LNCaP clone FGC (cell line): ENCODE data around the gene CNN1.
"Not testable (repeated sequence)": the region's sequence is repeated elsewhere in the genome, so short reads cannot be mapped to it uniquely, and the experiment has no call there.

Experiments used
- DNase-seq: peaks from one replicate; pipeline ENCODE4 v3.0.0-alpha.2; 2011; ENCODE audit warnings: low read depth
- H3K4me3 ChIP-seq: 2 replicates; pipeline ENCODE4 v1.5.1; 2011; ENCODE audit warnings: mild to moderate bottlenecking, low read depth, low read length, control low read depth
- TF ChIP-seq, protein P1 (sequence below): IDR thresholded peaks from 2 replicates; pipeline ENCODE4 v1.5.1; 2012; ENCODE audit warnings: mild to moderate bottlenecking; ENCODE audit not compliant: control insufficient read depth, insufficient read depth; ENCODE audit errors: extremely low read depth

CNN1 gene

DNA sequence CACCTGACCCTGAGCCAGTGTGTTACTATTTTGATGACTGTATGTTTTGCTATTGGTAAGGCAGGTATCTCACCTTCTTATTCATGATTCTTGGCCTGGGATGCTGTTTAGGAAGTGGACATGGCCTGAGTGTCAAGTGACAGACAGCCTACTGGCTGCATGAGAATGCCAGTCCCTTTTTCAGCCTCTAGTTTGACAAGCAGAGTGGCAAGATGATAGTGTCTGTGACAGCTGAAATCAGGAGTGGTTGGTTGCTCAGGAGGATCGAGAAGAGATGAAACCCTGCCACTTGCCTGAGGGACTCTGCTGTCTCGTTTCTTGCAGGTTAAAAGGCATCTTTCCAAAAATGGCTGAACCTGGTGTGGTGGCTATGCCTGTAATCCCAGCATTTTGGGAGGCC is 27.5 kb downstream of the CNN1 start:
- no peak for DNase-seq
- H3K4me3 ChIP-seq = no peak overlapping the region
- TF ChIP-seq, protein P1, sequence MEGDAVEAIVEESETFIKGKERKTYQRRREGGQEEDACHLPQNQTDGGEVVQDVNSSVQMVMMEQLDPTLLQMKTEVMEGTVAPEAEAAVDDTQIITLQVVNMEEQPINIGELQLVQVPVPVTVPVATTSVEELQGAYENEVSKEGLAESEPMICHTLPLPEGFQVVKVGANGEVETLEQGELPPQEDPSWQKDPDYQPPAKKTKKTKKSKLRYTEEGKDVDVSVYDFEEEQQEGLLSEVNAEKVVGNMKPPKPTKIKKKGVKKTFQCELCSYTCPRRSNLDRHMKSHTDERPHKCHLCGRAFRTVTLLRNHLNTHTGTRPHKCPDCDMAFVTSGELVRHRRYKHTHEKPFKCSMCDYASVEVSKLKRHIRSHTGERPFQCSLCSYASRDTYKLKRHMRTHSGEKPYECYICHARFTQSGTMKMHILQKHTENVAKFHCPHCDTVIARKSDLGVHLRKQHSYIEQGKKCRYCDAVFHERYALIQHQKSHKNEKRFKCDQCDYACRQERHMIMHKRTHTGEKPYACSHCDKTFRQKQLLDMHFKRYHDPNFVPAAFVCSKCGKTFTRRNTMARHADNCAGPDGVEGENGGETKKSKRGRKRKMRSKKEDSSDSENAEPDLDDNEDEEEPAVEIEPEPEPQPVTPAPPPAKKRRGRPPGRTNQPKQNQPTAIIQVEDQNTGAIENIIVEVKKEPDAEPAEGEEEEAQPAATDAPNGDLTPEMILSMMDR = no peak

DNA sequence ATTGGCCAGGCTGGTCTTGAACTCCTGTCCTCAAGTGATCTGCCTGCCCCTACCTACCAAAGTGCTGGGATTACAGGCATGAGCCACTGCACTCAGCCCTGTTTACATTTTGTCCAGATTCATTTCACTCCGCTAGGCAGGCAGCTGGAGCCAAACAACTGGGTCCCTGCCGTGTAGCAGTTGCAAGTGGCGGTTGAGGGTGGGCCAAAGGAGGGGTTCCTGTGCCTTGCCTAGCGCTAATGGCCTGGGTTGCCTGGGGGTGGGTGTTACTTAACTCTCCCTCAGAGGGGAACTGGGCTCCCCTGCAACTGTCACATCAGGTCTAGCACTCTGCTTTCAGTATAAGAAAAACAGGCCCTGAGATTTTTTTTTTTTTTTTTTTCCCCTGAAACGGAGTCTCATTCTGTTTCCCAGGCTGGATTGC is 31.4 kb downstream of the CNN1 start:
- no peak overlapping the region for H3K4me3 ChIP-seq
- TF ChIP-seq, protein P1 = no peak
- no peak for DNase-seq

DNA sequence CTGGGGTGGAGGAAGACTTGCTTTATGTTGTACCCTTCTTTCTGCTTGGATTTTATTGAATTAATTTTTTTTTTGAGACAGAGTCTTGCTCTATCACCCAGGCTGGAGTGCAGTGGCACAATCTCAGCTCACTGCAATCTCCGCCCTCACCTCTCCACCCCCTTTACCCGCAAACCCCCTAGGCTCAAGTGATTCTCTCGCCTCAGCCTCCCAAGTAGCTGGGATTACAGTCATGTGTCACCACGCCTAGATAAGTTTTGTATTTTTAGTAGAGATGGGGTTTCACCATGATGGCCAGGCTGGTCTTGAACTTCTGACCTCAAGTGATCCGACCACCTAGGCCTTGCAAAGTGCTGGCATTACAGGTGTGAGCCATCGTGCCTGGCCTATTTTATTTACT is 34.7 kb downstream of the CNN1 start:
- DNase-seq, H3K4me3 ChIP-seq: not testable (repeated sequence)

DNA sequence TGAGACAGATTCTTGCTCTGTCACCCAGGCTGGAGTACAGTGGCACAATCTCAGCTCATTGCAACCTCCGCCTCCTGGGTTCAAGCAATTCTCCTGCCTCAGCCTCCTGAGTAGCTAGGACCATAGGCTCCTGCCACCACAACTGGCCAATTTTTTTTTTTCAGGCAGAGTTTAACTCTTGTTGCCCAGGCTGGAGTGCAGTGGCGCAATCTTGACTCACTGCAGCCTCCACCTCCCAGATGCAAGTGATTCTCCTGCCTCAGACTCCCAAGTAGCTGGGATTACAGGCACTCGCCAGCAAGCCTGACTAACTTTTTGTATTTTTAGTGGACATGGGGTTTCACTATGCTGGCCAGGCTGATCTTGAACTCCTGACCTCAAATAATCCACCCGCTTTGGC is 35.1 kb downstream of the CNN1 start:
- not testable (repeated sequence) for DNase-seq, H3K4me3 ChIP-seq

DNA sequence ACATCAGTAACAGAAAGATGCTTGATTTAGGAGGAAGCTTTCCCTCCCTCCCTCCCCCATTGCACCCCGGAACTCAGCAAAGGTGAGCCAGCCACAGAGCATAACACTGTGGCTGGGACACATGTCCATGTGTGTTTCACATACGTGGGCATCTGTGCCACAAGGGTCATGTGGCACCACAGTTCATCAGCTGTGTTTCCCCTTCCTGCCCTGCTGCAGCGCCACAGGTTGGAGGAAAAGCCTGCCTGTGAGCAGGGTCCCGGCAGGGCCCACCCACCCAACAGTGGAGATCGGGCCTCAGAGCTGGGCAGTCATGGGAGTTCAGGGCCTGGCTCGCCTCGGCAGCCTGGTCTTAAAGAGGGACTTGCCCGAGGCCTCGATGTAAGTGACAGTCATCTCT is 36.0 kb downstream of the CNN1 start:
- DNase-seq = no peak
- no peak overlapping the region for H3K4me3 ChIP-seq
- TF ChIP-seq, protein P1 = no peak

DNA sequence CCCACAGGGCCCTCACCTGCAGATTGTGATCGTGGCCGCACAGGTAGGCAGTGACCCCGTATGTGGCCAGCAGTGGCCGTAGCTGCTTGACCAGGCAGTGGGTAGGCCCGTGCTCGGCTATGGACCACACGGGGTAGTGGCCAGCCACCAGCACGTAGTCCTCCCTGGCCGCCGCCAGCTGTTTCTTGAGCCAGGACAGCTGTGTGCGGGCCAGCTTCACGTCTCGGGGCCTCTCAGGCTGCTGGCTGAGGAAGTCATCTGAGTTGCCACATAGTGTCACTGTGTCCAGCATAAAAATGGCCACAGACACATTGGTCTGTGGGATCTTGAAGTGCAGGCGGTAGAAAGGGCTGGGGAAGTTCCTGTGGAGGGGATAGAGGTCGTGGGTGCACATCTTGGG is 37.6 kb downstream of the CNN1 start:
- no peak overlapping the region for H3K4me3 ChIP-seq
- TF ChIP-seq, protein P1 = no peak
- no peak for DNase-seq

DNA sequence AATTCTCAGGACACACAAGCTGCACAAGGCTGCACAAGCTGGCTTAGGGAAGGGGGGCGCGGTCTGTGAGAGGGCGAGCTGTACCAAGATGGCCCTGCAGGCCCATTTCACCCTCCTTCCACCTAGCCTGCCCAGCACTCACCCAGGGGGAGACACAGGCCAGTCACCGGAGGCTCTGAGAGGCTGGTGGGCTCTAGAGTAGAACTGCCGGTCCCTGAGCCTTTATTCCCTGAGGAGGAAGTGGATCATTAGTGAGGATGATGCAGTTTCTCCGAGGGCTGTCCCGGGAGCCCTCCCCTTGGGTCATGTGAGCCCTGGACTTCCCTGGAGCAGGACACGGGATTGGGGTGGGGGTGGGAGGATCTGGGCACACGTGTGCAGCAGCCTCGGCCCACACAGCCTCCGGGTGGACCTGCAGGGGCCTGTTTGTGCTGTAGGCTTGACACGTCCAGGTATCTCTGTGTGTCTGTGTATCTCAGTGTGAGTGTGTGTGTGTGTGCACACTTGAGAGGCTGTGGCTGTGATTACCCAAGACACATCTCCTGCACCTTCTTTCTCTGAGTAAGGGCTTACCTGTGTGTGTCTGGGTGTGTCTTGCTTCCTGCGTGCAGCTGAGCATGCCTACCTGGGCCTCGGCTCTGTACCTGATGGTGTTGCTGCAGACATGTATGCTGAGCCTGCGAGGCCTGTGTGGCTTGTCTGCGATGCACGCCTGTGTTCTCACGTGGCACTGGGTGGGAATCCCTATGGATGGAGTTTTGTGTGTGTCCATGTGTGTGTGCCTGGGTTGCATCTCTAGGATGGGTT is 39.0 kb downstream of the CNN1 start, which contains the start of gene ACP5:
Gene ACP5 (minus strand): TSS at position 195 of the 807 bp plus-strand sequence. CDS start 328 bp downstream, outside the sequence.
- no peak for DNase-seq
- TF ChIP-seq, protein P1 = no peak
- H3K4me3 ChIP-seq = no peak within 1 kb of the TSS

DNA sequence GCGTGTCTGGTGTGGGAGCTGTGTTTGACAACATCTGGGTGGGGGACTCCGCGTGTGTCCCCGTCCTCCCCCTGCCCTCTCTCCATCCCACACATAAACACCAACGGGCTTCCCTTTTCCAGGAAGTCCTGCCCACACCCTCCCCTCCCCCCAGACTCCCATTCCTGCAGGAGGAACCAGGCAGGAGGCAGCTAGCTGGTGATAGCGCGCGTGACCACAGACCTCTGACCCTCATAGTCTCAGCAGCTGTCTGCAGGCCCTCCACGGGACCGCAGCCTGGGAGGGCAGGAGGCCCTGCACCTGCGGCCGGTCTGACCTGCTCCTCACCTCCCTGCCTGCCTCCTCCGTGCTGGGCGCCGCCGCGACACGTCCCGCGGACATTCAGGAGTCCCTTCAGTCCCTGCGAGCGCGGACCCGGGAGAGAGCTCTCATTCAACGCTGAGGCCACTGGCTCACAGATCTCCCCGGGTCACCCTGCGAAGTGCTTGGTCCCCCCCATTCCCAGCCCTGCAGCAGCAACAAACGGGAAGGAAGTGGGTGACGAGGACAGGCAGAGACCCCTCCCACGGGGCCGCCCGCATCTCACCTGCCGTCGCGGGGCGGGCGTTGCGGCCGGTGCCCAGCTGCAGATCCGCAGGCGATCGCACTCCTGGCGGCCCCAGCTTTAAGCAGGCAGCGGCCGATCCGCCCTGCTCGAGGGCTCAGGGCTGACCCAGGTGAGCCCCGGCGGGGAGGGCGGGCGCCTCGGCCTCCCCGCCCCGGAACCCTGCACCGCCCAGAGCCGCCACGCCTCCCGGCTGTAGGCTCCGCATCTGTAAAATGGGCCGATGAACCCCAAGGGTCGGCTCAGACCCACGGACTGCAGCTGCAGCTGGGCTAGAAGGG is 39.8 kb downstream of the CNN1 start:
- DNase-seq = no peak
- TF ChIP-seq, protein P1 = no peak
- no peak overlapping the region for H3K4me3 ChIP-seq
